Endothelial cell of umbilical vein (primary cell): Measurements from ENCODE around the gene MERTK. TPM values are rescaled to one million over a fixed set of nuclear protein-coding genes. Genes with fewer than 3 reads are reported as not detected.

Source experiments
- BruUV-seq: library from RNA; stranded (reverse); fragments of 400-500 nt; replicated peaks from 2 replicates; lab custom pipeline; 2021; lab: Mats Ljungman, UMichigan
- CTCF ChIA-PET: fragments of 300-600, 350-600 bp; sonication (Branson Sonifier 250); formaldehyde crosslinking; loops from one replicate; lab custom pipeline; 2021; ENCODE audit warnings: antibody characterized with exemption, inconsistent platforms; lab: Charles Lee
- POLR2A ChIA-PET: fragments of 300-600, 350-600 bp; sonication (Branson Sonifier 250); formaldehyde crosslinking; loops from one replicate; lab custom pipeline; 2021; ENCODE audit warnings: antibody characterized with exemption, inconsistent platforms; lab: Charles Lee
- DNase-seq: peaks from one replicate; pipeline ENCODE4 v3.0.0-alpha.2; 2011; ENCODE audit warnings: low read depth, low spot score
- FAIRE-seq: peaks from 2 replicates; lab custom pipeline; 2011; peaks lifted over from hg19 to GRCh38; lab: Jason Lieb, UNC
- H2AFZ ChIP-seq: 2 replicates; pipeline ENCODE4 v1.6.0; 2012; ENCODE audit warnings: low read depth, low read length, control low read depth, inconsistent platforms
- H3K27ac ChIP-seq: 2 replicates; pipeline ENCODE4 v1.5.1; 2011; ENCODE audit warnings: low read depth, mild to moderate bottlenecking, control low read depth, low read length, moderate library complexity; ENCODE audit not compliant: insufficient read depth
- H3K27me3 ChIP-seq, 2 experiments: 2 replicates each; pipeline versions ENCODE4 v1.6.0 to v1.6.1; 2011; ENCODE audit warnings: low read length in 2 of 2, mixed read lengths in 1 of 2; ENCODE audit not compliant: control insufficient read depth in 2 of 2, insufficient read depth in 2 of 2
- H3K36me3 ChIP-seq, 2 experiments: 2 replicates in 1 of 2; 3 replicates in 1 of 2; pipeline ENCODE4 v1.5.1; 2011; ENCODE audit warnings: low read length in 2 of 2, mild to moderate bottlenecking in 1 of 2, moderate library complexity in 1 of 2; ENCODE audit not compliant: control insufficient read depth in 2 of 2, insufficient read depth in 2 of 2; ENCODE audit errors: extremely low read depth in 1 of 2
- H3K4me1 ChIP-seq: 3 replicates; pipeline ENCODE4 v1.5.1; 2011; ENCODE audit warnings: mild to moderate bottlenecking, low read length; ENCODE audit not compliant: control insufficient read depth, insufficient read depth; ENCODE audit errors: extremely low read depth
- H3K4me2 ChIP-seq: 2 replicates; pipeline ENCODE4 v1.6.1; 2011; ENCODE audit warnings: low read length, control low read depth, mixed read lengths; ENCODE audit not compliant: insufficient read depth
- H3K4me3 ChIP-seq, 3 experiments: fragments of 200-600 bp in 1 of 3; sonication (generic), shearing (Covaris generic) in 1 of 3; replicated peaks in 1 of 3; 2 replicates each; pipeline ENCODE4 v1.5.1; 2011 to 2016; ENCODE audit warnings: control low read depth in 3 of 3, low read length in 3 of 3, mild to moderate bottlenecking in 2 of 3, inconsistent platforms in 1 of 3, low read depth in 1 of 3, moderate library complexity in 1 of 3; ENCODE audit not compliant: insufficient read depth in 1 of 3
- H3K79me2 ChIP-seq: 2 replicates; pipeline ENCODE4 v1.6.0; 2012; ENCODE audit warnings: low read length, inconsistent platforms; ENCODE audit not compliant: control insufficient read depth, insufficient read depth
- H3K9ac ChIP-seq: replicated peaks from 2 replicates; pipeline ENCODE3; 2011; ENCODE audit warnings: low read length, control low read depth; ENCODE audit not compliant: insufficient read depth; ENCODE audit errors: extremely low read depth
- H3K9me1 ChIP-seq: replicated peaks from 3 replicates; pipeline ENCODE4 v1.6.0; 2011; ENCODE audit warnings: mild to moderate bottlenecking, low read length; ENCODE audit not compliant: control insufficient read depth, insufficient read depth; ENCODE audit errors: extremely low read depth
- H3K9me3 ChIP-seq: replicated peaks from 2 replicates; pipeline ENCODE4 v1.5.1; 2012; ENCODE audit warnings: low read length, inconsistent platforms; ENCODE audit not compliant: control insufficient read depth, insufficient read depth
- H4K20me1 ChIP-seq: replicated peaks from 2 replicates; pipeline ENCODE3; 2011; ENCODE audit warnings: mild to moderate bottlenecking, low read length; ENCODE audit not compliant: control insufficient read depth, insufficient read depth; ENCODE audit errors: extremely low read depth
- CTCF ChIP-seq, 2 donors: IDR thresholded peaks; 1 replicate in 1 of 2; 2 replicates in 1 of 2; pipeline ENCODE4 v1.5.1; 2011; ENCODE audit warnings: low read length in 2 of 2, mild to moderate bottlenecking in 2 of 2, moderate library complexity in 2 of 2, control low read depth in 1 of 2, inconsistent platforms in 1 of 2, low read depth in 1 of 2; ENCODE audit not compliant: insufficient read depth in 1 of 2; ENCODE audit errors: extremely low read depth in 1 of 2
- GATA2 ChIP-seq: IDR thresholded peaks from 2 replicates; pipeline ENCODE4 v1.7.0; 2011; ENCODE audit warnings: low read depth, mild to moderate bottlenecking, moderate library complexity, mixed read lengths, low read length; ENCODE audit not compliant: insufficient read length, insufficient read depth
- MAX ChIP-seq: IDR thresholded peaks from 2 replicates; pipeline ENCODE4 v1.6.1; 2011; ENCODE audit not compliant: insufficient read depth, insufficient read length
- POLR2A ChIP-seq: IDR thresholded peaks from 2 replicates; pipeline ENCODE4 v1.6.1; 2012; ENCODE audit warnings: low read depth, mild to moderate bottlenecking, control low read depth, low read length
- POLR2AphosphoS5 ChIP-seq: IDR thresholded peaks from 2 replicates; pipeline ENCODE4 v1.6.1; 2012; ENCODE audit warnings: low read depth, mild to moderate bottlenecking, control low read depth, low read length, moderate library complexity; ENCODE audit not compliant: insufficient read depth
- dilution Hi-C: fragments of 300-500 bp; cut with MboI; formaldehyde crosslinking; loops from one replicate; pipeline ENCODE4 v1.15.0; 2019; ENCODE audit warnings: low sequenced_read_pairs; ENCODE audit not compliant: extremely low pct_ligation_motif_present
- intact Hi-C: fragments of 100-400 bp; cut with micrococcal nuclease; formaldehyde crosslinking; loops from one replicate; pipeline ENCODE4 v1.10.0; 2022
- polyA plus RNA-seq, 4 experiments: library from polyadenylated mRNA; depleted of rRNA in 3 of 4; stranded (reverse) in 3 of 4; unstranded in 1 of 4; fragments of >200 nt; gene quantifications; 2 replicates each; pipeline versions ENCODE4 v1.2.1 to v1.2.3, GENCODE V29; 2011 to 2012; ENCODE audit warnings: missing spikeins in 1 of 4
- total RNA-seq: library from RNA; stranded (reverse); gene quantifications from 2 replicates; pipeline ENCODE4 v1.2.3, GENCODE V29; 2021

The MERTK gene
- total and polyA plus RNA-seq, 2 donors (not counting 3 experiments of a cell fraction or from before 2014, with no cell fraction given) = 37.3 to 39.6 TPM

- no peak for FAIRE-seq
- CTCF ChIA-PET = interaction anchor here (1.0 to 1.5 kb wide), 2 partner anchors 9 to 152 kb away, joined by 4 to 7 read pairs; no protein-coding TSS in a partner anchor
These were observed 2.4 kb upstream of the MERTK start for GRCh38 chr2:111896024-111896423.

More at GRCh38 chr2:111896024-111896423, 2.4 kb upstream of the MERTK start:
- Histone ChIP-seq H3K27ac (no peak overlapping the region), H2AFZ (no peak overlapping the region), H3K9ac (no peak overlapping the region), H3K9me3 (no peaks in the 10 kb centered on the region), H3K27me3 (no peaks in the 10 kb centered on the region), H3K9me1 (no peaks in the 10 kb centered on the region), H3K4me2 (no peak overlapping the region), H3K4me3 (no peak overlapping the region), H3K79me2 (peaks cover 20% of the 10 kb centered on the region), H3K4me1 (peaks cover 19% of the 10 kb centered on the region), H4K20me1 (no peaks in the 10 kb centered on the region), H3K36me3 (no peaks in the 10 kb centered on the region)
- POLR2A ChIA-PET = no interaction called here
- intact Hi-C loops = no loop called here
- dilution Hi-C loops = no loop called here
- no peak for DNase-seq
- TF ChIP-seq POLR2A (no peak), MAX (no peak), CTCF (IDR thresholded peaks at IDR 0.05; ENCODE audit: extremely low read depth in 1 of 2, insufficient read depth in 1 of 2, low read depth in 1 of 2, low read length in 2 of 2) (no peak), POLR2AphosphoS5 (no peak), GATA2 (no peak)
- BruUV-seq = no TSS peak
